AG09309 (cell line): ENCODE measurements around the gene ATP6AP2.

Experiments used
- DNase-seq: peaks from one replicate; pipeline ENCODE4 v3.0.0-alpha.2; 2010; ENCODE audit warnings: low read depth
- H3K4me3 ChIP-seq: 2 replicates; pipeline ENCODE4 v1.5.1; 2011; ENCODE audit warnings: mild to moderate bottlenecking, low read depth, low read length, moderate library complexity; ENCODE audit not compliant: control insufficient read depth
- TF ChIP-seq, protein P1 (sequence below): IDR thresholded peaks from 2 replicates; pipeline ENCODE4 v1.5.1; 2011; ENCODE audit warnings: mild to moderate bottlenecking, low read depth, low read length, inconsistent platforms; ENCODE audit not compliant: insufficient read depth, control insufficient read depth; ENCODE audit errors: missing control alignments

Gene ATP6AP2, protein sequence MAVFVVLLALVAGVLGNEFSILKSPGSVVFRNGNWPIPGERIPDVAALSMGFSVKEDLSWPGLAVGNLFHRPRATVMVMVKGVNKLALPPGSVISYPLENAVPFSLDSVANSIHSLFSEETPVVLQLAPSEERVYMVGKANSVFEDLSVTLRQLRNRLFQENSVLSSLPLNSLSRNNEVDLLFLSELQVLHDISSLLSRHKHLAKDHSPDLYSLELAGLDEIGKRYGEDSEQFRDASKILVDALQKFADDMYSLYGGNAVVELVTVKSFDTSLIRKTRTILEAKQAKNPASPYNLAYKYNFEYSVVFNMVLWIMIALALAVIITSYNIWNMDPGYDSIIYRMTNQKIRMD

DNA sequence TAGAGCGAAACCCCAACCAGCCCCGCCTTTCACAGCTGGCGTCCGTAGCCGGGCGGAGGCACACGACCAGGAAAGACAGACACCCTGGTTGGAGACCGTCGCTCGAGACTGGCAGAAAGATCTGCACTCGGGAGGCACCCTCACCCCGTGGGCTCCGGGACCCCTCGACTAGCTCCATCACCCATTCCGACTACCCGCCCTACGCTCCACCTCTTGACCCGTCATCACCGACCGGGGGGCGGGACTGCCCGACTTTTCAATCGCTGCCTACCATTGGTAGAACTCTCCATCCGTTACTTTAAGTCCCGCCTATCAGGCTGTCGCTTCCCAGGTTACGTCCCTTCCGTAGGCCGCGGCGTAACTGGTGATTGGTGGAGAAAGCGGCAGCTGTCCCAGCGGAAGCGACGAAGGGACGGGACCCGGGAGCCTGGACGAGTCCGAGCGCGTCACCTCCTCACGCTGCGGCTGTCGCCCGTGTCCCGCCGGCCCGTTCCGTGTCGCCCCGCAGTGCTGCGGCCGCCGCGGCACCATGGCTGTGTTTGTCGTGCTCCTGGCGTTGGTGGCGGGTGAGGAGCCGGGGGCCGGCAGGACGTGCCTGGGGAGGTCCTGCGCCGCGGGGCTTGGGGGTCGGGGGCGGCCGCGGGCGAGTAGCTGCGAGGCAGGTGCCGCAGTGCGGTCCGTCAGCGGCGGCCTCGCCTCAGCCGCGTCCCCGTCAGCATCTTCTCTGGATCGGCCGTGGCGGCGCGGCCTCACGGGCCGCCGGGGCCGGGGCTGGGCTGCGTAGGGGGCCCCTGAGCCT lies at the start of gene ATP6AP2:
ATP6AP2 (plus strand) TSS at position 434 of the 799 bp plus-strand sequence; CDS start at position 530, 96 bp downstream.
- TF ChIP-seq, protein P1, sequence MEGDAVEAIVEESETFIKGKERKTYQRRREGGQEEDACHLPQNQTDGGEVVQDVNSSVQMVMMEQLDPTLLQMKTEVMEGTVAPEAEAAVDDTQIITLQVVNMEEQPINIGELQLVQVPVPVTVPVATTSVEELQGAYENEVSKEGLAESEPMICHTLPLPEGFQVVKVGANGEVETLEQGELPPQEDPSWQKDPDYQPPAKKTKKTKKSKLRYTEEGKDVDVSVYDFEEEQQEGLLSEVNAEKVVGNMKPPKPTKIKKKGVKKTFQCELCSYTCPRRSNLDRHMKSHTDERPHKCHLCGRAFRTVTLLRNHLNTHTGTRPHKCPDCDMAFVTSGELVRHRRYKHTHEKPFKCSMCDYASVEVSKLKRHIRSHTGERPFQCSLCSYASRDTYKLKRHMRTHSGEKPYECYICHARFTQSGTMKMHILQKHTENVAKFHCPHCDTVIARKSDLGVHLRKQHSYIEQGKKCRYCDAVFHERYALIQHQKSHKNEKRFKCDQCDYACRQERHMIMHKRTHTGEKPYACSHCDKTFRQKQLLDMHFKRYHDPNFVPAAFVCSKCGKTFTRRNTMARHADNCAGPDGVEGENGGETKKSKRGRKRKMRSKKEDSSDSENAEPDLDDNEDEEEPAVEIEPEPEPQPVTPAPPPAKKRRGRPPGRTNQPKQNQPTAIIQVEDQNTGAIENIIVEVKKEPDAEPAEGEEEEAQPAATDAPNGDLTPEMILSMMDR = no peak
- peak within 1 kb of the TSS; percentile 79 for H3K4me3 ChIP-seq
- DNase-seq = peak; percentile 64

DNA sequence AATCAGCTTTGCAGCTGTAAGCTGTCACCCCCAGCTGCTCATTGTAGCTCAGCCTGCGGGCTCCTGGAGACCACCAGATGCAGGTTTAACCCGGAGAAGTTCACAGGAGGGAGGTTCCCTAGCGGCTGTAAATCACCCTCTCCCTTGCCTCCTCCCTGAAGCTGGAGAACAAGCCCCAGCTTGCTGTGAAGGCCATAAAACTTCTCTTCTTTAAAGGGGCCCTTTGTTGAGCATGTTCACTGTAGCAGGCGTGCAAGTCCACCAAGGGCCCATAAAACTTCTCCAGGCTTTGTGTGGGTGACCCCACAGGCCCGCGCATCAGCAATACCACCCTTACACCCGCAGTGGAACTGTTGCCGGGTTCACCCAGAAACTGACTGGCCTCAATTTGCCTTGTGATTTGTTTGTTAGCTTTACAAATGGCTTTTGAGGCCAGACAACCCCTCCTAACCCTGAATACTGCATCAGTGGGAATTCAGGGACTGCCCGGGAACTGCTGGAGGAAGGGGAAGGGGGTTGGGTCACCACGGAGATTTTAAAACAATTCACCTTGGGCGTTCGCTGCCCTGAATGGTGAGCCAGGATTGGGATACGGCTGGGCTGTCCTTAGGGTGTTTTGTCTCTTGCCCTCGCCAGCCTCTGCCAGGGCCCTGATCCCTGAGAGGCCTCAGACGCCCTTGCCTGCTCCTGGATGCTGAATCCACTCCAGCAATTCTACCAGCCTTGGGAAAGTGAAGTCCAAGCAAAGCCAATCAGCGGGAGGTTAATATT lies 49.5 kb upstream of the ATP6AP2 start:
- H3K4me3 ChIP-seq = no peak overlapping the region
- TF ChIP-seq, protein P1 = no peak
- DNase-seq = no peak

DNA sequence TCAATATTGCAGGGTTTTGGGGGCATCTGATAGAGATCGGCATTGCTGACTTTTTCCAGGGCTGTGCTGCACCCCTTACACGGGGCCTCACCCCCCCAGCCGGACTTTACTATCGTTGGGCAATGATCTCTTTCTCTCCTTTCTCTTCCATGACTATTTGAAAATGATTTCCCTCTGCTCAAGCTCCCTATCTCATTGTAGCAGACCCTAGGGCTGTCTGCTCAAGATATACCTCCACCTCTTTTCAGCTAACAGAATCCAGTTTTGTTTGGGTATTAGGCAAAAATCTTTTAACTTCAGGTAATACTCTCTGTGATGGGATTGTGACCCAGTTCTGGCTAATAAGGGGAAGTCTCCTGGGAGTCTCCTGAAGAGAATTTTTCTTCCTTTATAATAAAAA lies 43.5 kb upstream of the ATP6AP2 start:
- TF ChIP-seq, protein P1 = no peak
- H3K4me3 ChIP-seq = no peak overlapping the region
- no peak for DNase-seq

DNA sequence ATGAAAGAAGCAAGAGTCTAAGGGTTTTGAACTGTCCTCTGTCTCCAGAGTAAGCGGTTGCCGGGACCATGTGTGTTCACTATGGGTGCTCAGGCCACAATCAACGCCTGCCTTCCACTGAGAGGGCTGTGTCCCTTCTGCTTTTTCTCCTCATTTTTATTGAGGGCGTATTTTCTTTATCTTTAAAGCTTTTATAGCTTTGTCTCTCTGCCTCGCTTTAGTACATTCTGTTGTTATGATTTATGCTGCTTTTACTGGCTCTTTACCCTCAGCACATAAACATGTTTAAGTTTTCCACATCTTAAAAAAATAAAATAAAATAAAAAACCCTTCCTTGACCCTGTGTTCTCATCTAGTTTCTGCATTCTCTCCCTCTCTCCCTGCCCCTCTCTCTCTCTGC lies 42.4 kb upstream of the ATP6AP2 start:
- no peak overlapping the region for H3K4me3 ChIP-seq
- TF ChIP-seq, protein P1 = no peak
- DNase-seq = no peak

DNA sequence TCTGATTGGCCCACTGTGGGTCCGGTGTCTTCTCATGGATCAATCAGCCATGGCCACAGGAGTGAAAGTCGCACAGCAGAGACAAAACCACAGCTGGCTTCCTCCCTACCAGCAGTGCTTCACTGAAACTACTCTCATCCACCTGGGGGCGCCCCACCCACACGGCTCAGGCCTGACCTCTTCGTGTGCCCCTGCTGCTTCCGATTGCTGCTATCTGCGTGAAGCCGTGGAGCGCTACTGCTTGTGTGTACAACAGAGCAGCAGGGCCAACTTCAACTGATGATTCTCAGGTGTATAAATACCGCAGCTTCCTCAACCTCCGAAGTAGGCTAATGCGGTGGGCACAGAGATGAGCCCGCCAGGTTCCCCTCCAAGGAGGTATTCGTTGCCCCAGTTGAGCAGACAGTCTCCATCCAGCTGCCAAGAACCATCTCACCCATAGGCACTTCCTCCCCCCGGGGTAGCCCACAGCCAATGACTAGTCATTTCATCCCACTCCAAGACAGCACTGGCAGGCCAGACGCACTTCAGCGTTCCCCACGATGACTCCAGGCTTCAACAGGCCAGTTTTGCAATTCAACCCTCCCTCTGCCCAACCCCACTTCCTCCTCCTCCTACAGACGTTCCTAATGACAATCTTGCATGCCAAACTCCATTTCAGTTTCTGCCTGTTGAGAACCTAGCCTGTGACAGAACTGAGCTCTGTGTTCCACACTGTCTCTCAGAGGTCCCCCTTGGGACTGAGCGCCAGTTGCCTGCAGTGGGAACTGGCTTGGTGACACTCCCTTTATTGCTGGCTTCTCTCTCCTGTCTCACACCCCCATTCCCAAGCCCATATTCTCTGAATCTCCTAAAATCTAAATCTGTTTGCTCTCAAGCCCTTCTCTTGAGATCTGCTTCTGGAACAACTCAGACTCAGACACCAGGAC lies 41.3 kb upstream of the ATP6AP2 start:
- TF ChIP-seq, protein P1 = no peak
- no peak overlapping the region for H3K4me3 ChIP-seq
- peak; percentile 40 for DNase-seq
